WTC11 (cell line): Measurements from ENCODE around the gene RARA.

Experiments used
- ATF3 ChIP-seq: sonication (generic); formaldehyde crosslinking; conservative IDR thresholded peaks from 2 replicates; pipeline ENCODE4 v1.8.1; 2022; ENCODE audit warnings: mild to moderate bottlenecking, missing genetic modification reagents
- CTCF ChIP-seq: fragments of 200-600 bp; IDR thresholded peaks from 2 replicates; pipeline ENCODE4 v1.8.0; 2022; ENCODE audit warnings: antibody characterized with exemption
- ETV6 ChIP-seq: sonication (generic); formaldehyde crosslinking; IDR thresholded peaks from 2 replicates; pipeline ENCODE4 v1.8.1; 2022; ENCODE audit warnings: mild to moderate bottlenecking, missing genetic modification reagents
- PREB ChIP-seq: sonication (generic); formaldehyde crosslinking; IDR thresholded peaks from 2 replicates; pipeline ENCODE4 v1.8.1; 2022; ENCODE audit warnings: mild to moderate bottlenecking, missing genetic modification reagents, moderate library complexity, borderline replicate concordance
- SP1 ChIP-seq: sonication (generic); formaldehyde crosslinking; conservative IDR thresholded peaks from 2 replicates; pipeline ENCODE4 v1.8.1; 2022; ENCODE audit warnings: missing genetic modification reagents
- TEAD4 ChIP-seq: sonication (generic); formaldehyde crosslinking; IDR thresholded peaks from 2 replicates; pipeline ENCODE4 v1.8.0; 2022; ENCODE audit warnings: mild to moderate bottlenecking, missing genetic modification reagents
- USF2 ChIP-seq: sonication (generic); formaldehyde crosslinking; IDR thresholded peaks from 2 replicates; pipeline ENCODE4 v1.8.1; 2023; ENCODE audit warnings: mild to moderate bottlenecking, missing genetic modification reagents, moderate library complexity
- ZNF263 ChIP-seq: sonication (generic); formaldehyde crosslinking; IDR thresholded peaks from 2 replicates; pipeline ENCODE4 v1.8.1; 2022; ENCODE audit warnings: low read depth, mild to moderate bottlenecking, moderate library complexity, missing genetic modification reagents
- ZNF423 ChIP-seq: fragments of 250-450 bp; sonication (Bioruptor Pico); IDR thresholded peaks from 2 replicates; pipeline ENCODE4 v2.1.2; 2022; ENCODE audit warnings: mild to moderate bottlenecking, moderate library complexity

- TF ChIP-seq CTCF (no peak), USF2 (CRISPR knock-in tag) (no peak), ATF3 (no peak), TEAD4 (CRISPR knock-in tag) (no peak), ZNF263 (CRISPR knock-in tag) (no peak), PREB (CRISPR knock-in tag) (no peak), SP1 (no peak), ZNF423 (CRISPR knock-in tag) (no peak), ETV6 (CRISPR knock-in tag) (no peak)
Observed at GRCh38 chr17:40347319-40348135, 38.5 kb downstream of the RARA start.
